ENCODE data around the gene ZNF100. TPM values are rescaled to one million over a fixed set of nuclear protein-coding genes. Genes with fewer than 3 reads are reported as not detected.
"Not testable (repeated sequence)": the region's sequence is repeated elsewhere in the genome, so short reads cannot be mapped to it uniquely, and the experiment has no call there.

ZNF100 gene
- 1 to 10 TPM; 2.6 to 9.3 (median 5.1) TPM for total RNA-seq

- H3K36me3 ChIP-seq = peaks cover 0 to 30% of the 10 kb centered on the region in 2 donors
- peak; percentile 96 for ATAC-seq
- H3K4me1 ChIP-seq = peaks cover 0 to 21% (median 0%) of the 10 kb centered on the region in 3 donors
- no peaks in the 10 kb centered on the region for H3K9me3 ChIP-seq
- peak in 1 of 4 experiments; percentile 10 for TF ChIP-seq CTCF (IDR thresholded peaks at IDR 0.05)
- TF ChIP-seq POLR2AphosphoS5 (IDR thresholded peaks at IDR 0.05) = peak; percentile 34
- peak; percentile 18 to 52 for TF ChIP-seq POLR2A (IDR thresholded peaks at IDR 0.05)
- TF ChIP-seq EP300 (IDR thresholded peaks at IDR 0.05) = no peak
- no peaks in the 10 kb centered on the region for H3K27me3 ChIP-seq
- H3K27ac ChIP-seq = peak within 1 kb of the TSS; percentile 41 to 90 (median 88)
- H3K4me3 ChIP-seq = peak within 1 kb of the TSS; percentile 57 to 84
- 0% methylated on average over 11 to 24 of the region's 35 CpGs for WGBS, 2 donors (ENCODE audit: low coverage in 1 of 2)
Observed at GRCh38 chr19:21767065-21767800, at the start of gene ZNF100. TSS of gene ZNF100 (minus strand) at chr19:21767579. CDS start at chr19:21767429, 150 bp downstream.

- Histone ChIP-seq H3K4me3 (no peak overlapping the region), H3K36me3 (peaks cover 20 to 98% of the 10 kb centered on the region in 2 donors), H3K9me3 (peaks cover 6 to 84% (median 7%) of the 10 kb centered on the region in 3 donors), H3K4me1 (no peaks in the 10 kb centered on the region), H3K27ac (no peak overlapping the region), H3K27me3 (no peaks in the 10 kb centered on the region)
- WGBS, 2 donors (ENCODE audit: low coverage in 1 of 2) = 96% methylated on average over 4 of the region's 4 CpGs; no CpG with 5 or more reads in 1 of the 2 donors
- TF ChIP-seq CTCF (IDR thresholded peaks at IDR 0.05) = no peak
- no peak for TF ChIP-seq EP300 (IDR thresholded peaks at IDR 0.05)
- no peak for TF ChIP-seq POLR2AphosphoS5 (IDR thresholded peaks at IDR 0.05)
- TF ChIP-seq POLR2A (IDR thresholded peaks at IDR 0.05) = no peak
- no peak for ATAC-seq
Observed at GRCh38 chr19:21812448-21812847, 45.1 kb upstream of the ZNF100 start.

GRCh38 chr19:21808400-21809000 lies 41.1 kb upstream of the ZNF100 start:
- H3K4me3 ChIP-seq, H3K27me3 ChIP-seq, H3K27ac ChIP-seq, ATAC-seq, H3K4me1 ChIP-seq: not testable (repeated sequence)
- peaks cover 20 to 58% of the 10 kb centered on the region in 2 donors for H3K36me3 ChIP-seq
- 88 to 95% methylated on average over 3 of the region's 3 CpGs for WGBS, 2 donors (ENCODE audit: low coverage in 1 of 2)
- H3K9me3 ChIP-seq = peaks cover 6 to 91% (median 7%) of the 10 kb centered on the region in 3 donors

- no peak overlapping the region for H3K4me3 ChIP-seq
Observed at GRCh38 chr19:21789466-21790085, 22.2 kb upstream of the ZNF100 start.

More at GRCh38 chr19:21789466-21790085, 22.2 kb upstream of the ZNF100 start:
- no peak for ATAC-seq
- Histone ChIP-seq H3K27me3 (no peaks in the 10 kb centered on the region), H3K27ac (no peak overlapping the region), H3K9me3 (no peaks in the 10 kb centered on the region), H3K36me3 (no peaks in the 10 kb centered on the region), H3K4me1 (no peaks in the 10 kb centered on the region)
- 87 to 95% methylated on average over 5 of the region's 5 CpGs for WGBS, 2 donors (ENCODE audit: low coverage in 1 of 2)
- TF ChIP-seq EP300 (IDR thresholded peaks at IDR 0.05) (no peak), CTCF (IDR thresholded peaks at IDR 0.05) (no peak), POLR2A (IDR thresholded peaks at IDR 0.05) (no peak), POLR2AphosphoS5 (IDR thresholded peaks at IDR 0.05) (no peak)

Data from gastroesophageal sphincter (tissue), 4 donors.